NCI-H69 (cell line): ENCODE measurements around the gene UNC13D.
"Not testable (repeated sequence)": the region's sequence is repeated elsewhere in the genome, so short reads cannot be mapped to it uniquely, and the experiment has no call there.

Experiments
- DNase-seq: peaks from one replicate; lab custom pipeline; 2025; lab: John Stamatoyannopoulos, UW

Gene UNC13D

GRCh38 chr17:75820094-75821080 is 23.8 kb downstream of the UNC13D start:
- DNase-seq: no peak

- no peak for DNase-seq
Measured at GRCh38 chr17:75819678-75820077, 24.5 kb downstream of the UNC13D start.

GRCh38 chr17:75819116-75819515 is 25.1 kb downstream of the UNC13D start:
- DNase-seq: no peak

GRCh38 chr17:75818326-75818885 is 25.8 kb downstream of the UNC13D start:
- no peak for DNase-seq

- no peak for DNase-seq
Measured at GRCh38 chr17:75817571-75817970, 26.6 kb downstream of the UNC13D start.

DNA sequence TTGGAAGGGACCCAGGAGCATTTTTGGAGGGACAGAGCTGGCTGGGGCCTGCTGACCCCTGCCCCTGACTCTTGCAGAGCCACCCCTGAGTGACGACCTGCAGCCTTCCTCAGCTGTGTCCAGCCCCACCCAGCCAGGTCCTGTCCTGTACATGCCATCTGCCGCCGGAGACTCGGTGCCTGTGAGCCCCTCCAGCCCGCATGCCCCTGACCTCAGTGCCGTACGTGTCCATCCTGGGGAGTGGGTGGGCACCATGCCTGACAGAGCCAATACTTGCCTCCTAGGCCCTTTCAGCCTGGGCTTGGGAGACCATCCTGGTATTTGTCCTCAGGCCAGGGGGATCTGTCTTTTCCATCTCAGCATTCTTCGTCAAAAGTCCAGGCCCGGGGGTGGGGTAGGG is 27.5 kb downstream of the UNC13D start:
- no peak for DNase-seq

GRCh38 chr17:75815399-75815798 is 28.8 kb downstream of the UNC13D start:
- no peak for DNase-seq

- DNase-seq: no peak
Measured at GRCh38 chr17:75814900-75815373, 29.3 kb downstream of the UNC13D start.

- no peak for DNase-seq
Measured at GRCh38 chr17:75814021-75814395, 30.2 kb downstream of the UNC13D start.

DNA sequence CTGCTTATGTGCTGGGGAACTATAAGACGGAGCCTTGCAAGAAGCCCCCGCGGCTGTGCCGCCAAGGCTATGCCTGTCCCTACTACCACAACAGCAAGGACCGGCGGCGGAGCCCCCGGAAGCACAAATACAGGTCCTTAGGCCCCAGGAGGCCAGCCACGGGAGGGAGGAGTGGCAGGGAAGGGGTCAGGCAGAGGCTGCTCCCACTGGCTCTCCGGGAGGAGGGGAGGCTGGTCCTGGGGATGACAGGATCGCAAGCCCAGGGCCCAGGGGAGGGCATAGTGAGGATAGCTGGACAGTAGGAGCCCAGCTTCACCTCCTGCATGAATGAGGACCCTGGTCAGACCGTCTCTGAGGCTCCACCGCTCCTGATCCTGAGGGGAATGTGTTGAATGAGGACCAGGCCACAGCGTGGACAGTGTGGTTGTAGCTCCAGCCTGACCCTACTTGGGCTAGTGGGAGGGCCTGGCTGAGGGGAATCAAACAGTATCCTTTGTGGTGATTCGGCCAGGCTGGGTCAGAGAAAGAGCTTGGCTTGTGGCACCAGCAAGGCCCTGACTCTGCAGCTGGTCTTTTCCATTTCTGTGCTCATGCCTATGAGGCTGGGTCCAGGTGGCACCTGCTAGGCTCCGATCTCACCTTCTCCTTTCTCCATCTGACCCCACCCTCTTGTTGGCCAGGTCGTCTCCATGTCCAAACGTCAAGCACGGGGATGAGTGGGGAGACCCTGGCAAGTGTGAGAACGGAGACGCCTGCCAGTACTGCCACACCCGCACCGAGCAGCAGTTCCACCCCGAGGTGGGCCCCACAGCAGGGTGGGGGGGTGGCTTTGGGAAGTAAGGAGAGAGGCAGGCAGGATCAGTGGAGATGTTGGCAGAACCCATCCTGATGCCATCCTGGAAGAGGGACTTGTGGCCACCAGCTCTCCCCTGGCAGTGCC is 30.9 kb downstream of the UNC13D start:
- no peak for DNase-seq

DNA sequence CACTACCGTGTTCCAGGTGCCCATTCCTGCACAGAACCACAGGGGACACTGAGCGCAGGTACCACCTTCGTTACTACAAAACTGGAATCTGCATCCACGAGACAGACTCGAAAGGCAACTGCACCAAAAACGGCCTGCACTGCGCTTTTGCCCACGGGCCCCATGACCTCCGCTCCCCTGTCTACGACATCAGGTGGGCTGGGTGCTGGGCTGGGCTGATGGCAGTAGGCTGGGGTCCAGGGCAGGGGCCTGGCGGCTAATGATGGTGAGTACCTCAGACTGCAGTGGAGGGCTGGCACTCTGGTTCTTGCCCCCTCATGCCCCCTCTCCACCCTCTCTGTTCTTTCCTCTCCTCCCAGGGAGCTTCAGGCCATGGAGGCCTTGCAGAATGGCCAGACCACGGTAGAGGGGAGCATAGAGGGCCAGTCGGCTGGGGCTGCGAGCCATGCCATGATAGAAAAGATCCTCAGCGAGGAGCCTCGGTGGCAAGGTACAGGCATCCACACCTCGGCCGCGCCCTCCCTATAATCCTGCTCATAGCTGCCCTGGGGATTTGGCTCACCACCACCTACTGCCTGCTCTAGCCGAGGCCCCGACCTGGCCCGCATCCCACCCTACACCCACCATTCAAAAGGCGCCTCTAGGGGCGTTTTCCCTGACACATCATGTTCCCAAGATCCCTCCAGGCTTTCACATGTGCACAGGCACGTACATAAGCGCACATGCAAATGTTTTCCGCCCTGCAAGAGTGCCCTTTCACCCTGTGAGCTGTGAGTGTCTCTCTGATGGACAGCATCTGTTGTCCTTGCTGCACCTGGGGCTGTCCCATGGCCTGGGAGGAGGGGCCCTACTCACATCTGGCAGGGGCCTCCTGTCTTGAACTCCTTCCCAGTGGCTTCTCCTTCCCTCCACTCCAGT is 31.8 kb downstream of the UNC13D start:
- no peak for DNase-seq

- DNase-seq: no peak
Measured at GRCh38 chr17:75811174-75811573, 33.0 kb downstream of the UNC13D start.

- DNase-seq: not testable (repeated sequence)
Measured at GRCh38 chr17:75810756-75811155, 33.4 kb downstream of the UNC13D start.

DNA sequence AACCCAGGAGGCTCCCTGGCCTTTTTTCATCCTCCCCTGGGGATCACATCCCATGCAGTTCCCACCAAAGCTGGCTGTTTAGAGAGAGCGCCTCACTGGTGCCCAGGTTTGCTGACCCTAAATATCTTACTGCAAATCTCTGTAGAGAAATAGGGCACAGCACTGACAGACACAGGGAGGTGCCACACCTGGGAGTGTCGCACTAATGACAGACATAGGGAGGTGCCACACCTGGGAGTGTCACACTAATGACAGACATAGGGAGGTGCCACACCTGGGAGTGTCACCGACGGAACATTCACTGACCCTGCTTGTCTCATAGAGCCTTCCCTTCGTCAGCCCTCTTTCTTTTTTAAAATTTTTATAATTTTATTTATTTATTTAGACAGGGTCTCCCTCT is 34.0 kb downstream of the UNC13D start:
- peak; percentile 22 for DNase-seq

GRCh38 chr17:75809631-75810111 is 34.5 kb downstream of the UNC13D start:
- no peak for DNase-seq

- peak; percentile 75 for DNase-seq
Measured at GRCh38 chr17:75808905-75809621, 35.1 kb downstream of the UNC13D start.

- DNase-seq: no peak
Measured at GRCh38 chr17:75808549-75808904, 35.7 kb downstream of the UNC13D start.

- no peak for DNase-seq
Measured at GRCh38 chr17:75807861-75808260, 36.3 kb downstream of the UNC13D start.

DNA sequence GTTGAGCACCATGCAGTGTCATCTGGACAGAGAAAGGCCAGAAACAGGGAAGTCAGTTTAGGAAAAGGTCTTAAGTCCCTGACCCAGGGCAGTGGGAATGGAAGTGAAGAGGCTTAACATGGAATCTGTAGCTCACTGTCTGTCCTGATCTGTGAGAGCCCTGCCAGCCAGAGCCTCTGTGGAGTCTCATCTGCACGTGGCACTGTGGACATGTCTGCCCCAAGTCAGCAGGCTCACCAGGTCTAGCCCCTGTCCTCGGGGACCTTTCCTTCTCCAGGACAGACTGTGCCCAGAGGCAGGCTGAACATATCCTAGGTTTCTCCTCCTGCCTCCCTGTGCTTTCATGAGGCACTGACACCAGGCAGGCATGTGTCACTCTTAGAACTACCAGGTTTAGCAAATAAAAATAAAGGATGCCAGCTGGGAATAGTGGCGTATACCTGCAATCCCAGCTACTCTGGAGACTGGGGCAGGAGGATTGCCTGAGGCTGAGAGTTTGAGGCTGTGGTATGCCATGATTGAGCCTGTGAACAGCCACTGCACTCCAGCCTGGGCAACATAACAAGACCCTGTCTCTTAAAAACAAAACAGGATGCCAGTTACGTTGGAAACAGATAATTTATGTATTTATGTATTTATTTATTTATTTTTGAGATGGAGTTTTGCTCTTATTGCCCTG is 37.2 kb downstream of the UNC13D start:
- no peak for DNase-seq

- DNase-seq: no peak
Measured at GRCh38 chr17:75803883-75804282, 40.3 kb downstream of the UNC13D start.
